Uterus (tissue), 2 donors: ENCODE data around the gene MEX3D.
"Not testable (repeated sequence)": the region's sequence is repeated elsewhere in the genome, so short reads cannot be mapped to it uniquely, and the experiment has no call there.

Source experiments
- CTCF ChIP-seq, 4 experiments: fragments of 200-600 bp in 2 of 4; fragments of 450-650 bp in 2 of 4; sonication (generic) in 2 of 4; IDR thresholded peaks; one replicate each; pipeline ENCODE4 v1.5.1; 2016 to 2019; ENCODE audit warnings: antibody characterized with exemption in 4 of 4, mild to moderate bottlenecking in 2 of 4, moderate library complexity in 1 of 4
- POLR2A ChIP-seq, 2 donors: fragments of 450-650 bp; IDR thresholded peaks; one replicate each; pipeline ENCODE4 v1.6.1; 2016; ENCODE audit warnings: antibody characterized with exemption in 2 of 2, mild to moderate bottlenecking in 1 of 2, moderate library complexity in 1 of 2

DNA sequence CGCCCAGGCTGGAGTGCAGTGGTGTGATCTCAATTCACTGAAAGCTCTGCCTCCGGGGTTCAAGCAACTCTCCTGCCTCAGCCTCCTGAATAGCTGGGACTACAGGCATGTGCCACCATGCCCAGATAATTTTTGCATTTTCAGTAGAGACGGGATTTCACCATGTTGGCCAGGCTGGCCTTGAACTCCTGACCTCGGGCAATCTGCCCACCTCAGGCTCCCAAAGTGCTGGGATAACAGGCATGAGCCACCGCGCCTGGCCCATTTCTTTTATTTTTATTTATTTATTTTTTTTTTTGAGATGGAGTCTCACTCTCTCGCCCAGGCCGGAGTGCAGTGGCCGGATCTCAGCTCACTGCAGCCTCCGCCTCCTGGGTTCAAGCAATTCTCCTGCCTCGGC lies 28.4 kb downstream of the MEX3D start:
- not testable (repeated sequence) for TF ChIP-seq CTCF, POLR2A (IDR thresholded peaks at IDR 0.05)
